Measurements from ENCODE around the gene FBXO11. TPM values are rescaled to one million over a fixed set of nuclear protein-coding genes. Genes with fewer than 3 reads are reported as not detected.

Gene FBXO11
- total RNA-seq, 1 donor from 2014 or later = 36.7 TPM

- no peak overlapping the region for H3K4me3 ChIP-seq (ENCODE audit: low read depth, low read length)
- no peak for TF ChIP-seq CTCF (conservative IDR thresholded peaks at IDR 0.05; ENCODE audit: low read depth, low read length)
- no peak for DNase-seq (ENCODE audit: low read depth)
Observed at GRCh38 chr2:47896450-47896968, 9.8 kb downstream of the FBXO11 start.

- TF ChIP-seq CTCF (conservative IDR thresholded peaks at IDR 0.05; ENCODE audit: low read depth, low read length) = no peak
- DNase-seq (ENCODE audit: low read depth) = no peak
Observed at GRCh38 chr2:47893771-47894170, 12.5 kb downstream of the FBXO11 start.

GRCh38 chr2:47892338-47892730 lies 14.0 kb downstream of the FBXO11 start:
- no peak overlapping the region for H3K4me3 ChIP-seq (ENCODE audit: low read depth, low read length)
- no peak for DNase-seq (ENCODE audit: low read depth)
- no peak for TF ChIP-seq CTCF (conservative IDR thresholded peaks at IDR 0.05; ENCODE audit: low read depth, low read length)

More at GRCh38 chr2:47893771-47894170, 12.5 kb downstream of the FBXO11 start:
- no peak overlapping the region for H3K4me3 ChIP-seq (ENCODE audit: low read depth, low read length)

- no peak for TF ChIP-seq CTCF (conservative IDR thresholded peaks at IDR 0.05; ENCODE audit: low read depth, low read length)
- no peak for DNase-seq (ENCODE audit: low read depth)
- no peak overlapping the region for H3K4me3 ChIP-seq (ENCODE audit: low read depth, low read length)
Observed at GRCh38 chr2:47891369-47892337, 14.6 kb downstream of the FBXO11 start.

- DNase-seq (ENCODE audit: low read depth) = no peak
- H3K4me3 ChIP-seq (ENCODE audit: low read depth, low read length) = no peak overlapping the region
- TF ChIP-seq CTCF (conservative IDR thresholded peaks at IDR 0.05; ENCODE audit: low read depth, low read length) = no peak
Observed at GRCh38 chr2:47890711-47891368, 15.5 kb downstream of the FBXO11 start.

GRCh38 chr2:47888581-47889280 lies 17.6 kb downstream of the FBXO11 start:
- H3K4me3 ChIP-seq (ENCODE audit: low read depth, low read length) = no peak overlapping the region
- TF ChIP-seq CTCF (conservative IDR thresholded peaks at IDR 0.05; ENCODE audit: low read depth, low read length) = no peak
- DNase-seq (ENCODE audit: low read depth) = no peak

Measured in epithelial cell of proximal tubule (primary cell).